Left ventricle myocardium superior (tissue), 1 donor: ENCODE results near the gene IGFBPL1. TPM values are rescaled to one million over a fixed set of nuclear protein-coding genes. Genes with fewer than 3 reads are reported as not detected.
"Not testable (repeated sequence)": the region's sequence is repeated elsewhere in the genome, so short reads cannot be mapped to it uniquely, and the experiment has no call there.

ENCODE experiments used
- ATAC-seq: fragments of 200-7000 bp; cut with Tn5 transposase; one replicate; pipeline ENCODE4 v1.9.1; 2020; ENCODE audit warnings: mild to moderate bottlenecking, moderate library complexity
- DNase-seq: peaks from one replicate; pipeline ENCODE4 v3.0.0-alpha.2; 2020
- intact Hi-C: fragments of 100-400 bp; cut with micrococcal nuclease; formaldehyde crosslinking; loops from one replicate; pipeline ENCODE4 v1.11.0; 2022
- total RNA-seq: library from RNA; stranded (reverse); fragmentation: NEBNext Ultra II Directional; extraction: Animal tissue kit (Norgen Biotek cat#: 25700); gene quantifications from one replicate; pipeline ENCODE4 v1.2.1, GENCODE V29; 2021
- donor health status: DM: no; HTN: yes; CAD: no; lungs with severe emphysema.

The IGFBPL1 gene
- total RNA-seq, 1 donor from 2014 or later: not detected

DNA sequence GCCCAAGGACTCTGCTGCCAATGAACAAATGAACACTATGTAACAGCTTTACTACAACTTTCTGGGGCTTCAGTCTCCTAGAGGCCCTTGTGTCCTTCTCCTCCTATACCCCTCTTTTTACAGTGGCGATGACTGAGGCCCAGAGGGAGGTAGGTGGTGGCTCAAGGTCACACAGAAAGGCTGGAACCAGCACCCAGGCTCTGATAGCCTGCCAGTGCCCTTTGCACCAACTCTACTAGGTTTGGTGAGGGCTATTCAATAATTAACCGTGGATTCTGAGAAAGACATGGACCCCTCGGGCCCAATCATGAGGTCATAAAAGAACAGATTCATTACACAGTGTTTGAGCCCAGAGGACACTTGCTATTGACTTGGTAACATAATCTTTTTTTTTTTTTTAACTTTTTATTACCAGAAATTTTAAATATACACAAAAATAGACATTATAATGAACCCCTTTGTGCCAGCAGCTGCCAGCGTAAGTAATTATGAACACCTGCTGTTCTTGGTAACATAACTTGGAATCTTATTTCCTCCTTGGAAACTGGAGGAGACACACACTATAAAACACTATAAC is 37.8 kb downstream of the IGFBPL1 start:
- intact Hi-C loops: no loop called here
- DNase-seq: no peak
- ATAC-seq: no peak

DNA sequence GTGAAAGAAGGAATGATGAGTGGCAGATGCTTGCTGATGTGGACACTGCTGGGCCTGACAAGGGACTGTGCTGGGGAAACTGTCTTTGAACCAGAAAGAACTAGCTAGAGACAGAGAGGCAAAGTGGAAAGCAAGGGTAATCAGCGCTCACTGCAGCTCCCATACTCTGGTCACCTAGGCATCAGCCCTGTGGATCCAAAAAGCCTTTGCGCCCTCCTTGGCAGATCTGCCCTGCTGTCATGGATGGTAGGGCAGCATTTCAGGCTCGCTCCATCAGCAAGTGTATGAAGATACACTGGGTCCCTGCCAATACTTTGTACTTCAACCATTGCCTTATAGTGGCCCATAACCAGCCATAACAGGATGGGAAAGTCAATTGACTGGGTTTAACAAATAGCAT is 38.4 kb downstream of the IGFBPL1 start:
- no peak for DNase-seq
- no peak for ATAC-seq
- intact Hi-C loops: no loop called here

DNA sequence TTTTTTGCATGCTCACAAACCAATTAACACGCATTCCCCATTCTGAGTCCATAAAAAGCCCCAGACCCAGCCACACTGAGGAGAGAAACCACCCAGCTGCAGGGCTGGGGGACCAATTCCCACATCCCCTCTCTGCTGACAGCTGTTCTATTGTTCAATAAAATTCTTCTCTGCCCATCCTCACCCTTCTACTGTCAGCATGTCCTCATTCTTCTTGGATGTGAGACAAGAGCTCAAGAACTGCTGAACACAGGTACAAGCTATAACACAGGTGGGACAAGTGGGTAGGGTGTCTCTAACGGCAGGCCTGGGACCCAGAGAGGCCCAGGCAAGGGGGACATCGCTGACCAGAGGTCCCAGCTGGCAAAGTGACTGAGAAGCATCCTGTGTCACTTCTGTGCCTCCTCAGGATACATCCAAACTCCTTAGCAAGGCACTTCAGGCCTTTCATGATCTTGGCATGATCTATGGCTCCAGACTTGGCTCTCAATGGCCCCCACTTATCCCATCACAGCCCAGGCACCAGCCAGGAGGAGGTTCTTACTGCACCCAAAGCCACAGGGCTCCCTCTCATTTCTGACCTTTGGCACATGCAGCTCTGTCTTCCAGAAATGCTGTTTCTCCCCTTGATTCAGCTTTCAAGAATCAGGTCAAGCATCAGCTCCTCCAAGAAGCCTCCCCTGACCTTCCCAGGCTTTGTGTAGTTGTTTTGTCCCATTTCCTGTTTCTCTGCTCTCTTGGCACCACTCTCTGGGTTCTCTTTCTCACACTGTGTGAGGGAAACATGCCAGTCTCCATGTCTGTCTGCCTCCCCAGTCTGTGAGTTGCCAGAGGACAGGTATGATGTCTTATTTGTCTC is 39.0 kb downstream of the IGFBPL1 start:
- no peak for ATAC-seq
- DNase-seq: no peak
- intact Hi-C loops: no loop called here

DNA sequence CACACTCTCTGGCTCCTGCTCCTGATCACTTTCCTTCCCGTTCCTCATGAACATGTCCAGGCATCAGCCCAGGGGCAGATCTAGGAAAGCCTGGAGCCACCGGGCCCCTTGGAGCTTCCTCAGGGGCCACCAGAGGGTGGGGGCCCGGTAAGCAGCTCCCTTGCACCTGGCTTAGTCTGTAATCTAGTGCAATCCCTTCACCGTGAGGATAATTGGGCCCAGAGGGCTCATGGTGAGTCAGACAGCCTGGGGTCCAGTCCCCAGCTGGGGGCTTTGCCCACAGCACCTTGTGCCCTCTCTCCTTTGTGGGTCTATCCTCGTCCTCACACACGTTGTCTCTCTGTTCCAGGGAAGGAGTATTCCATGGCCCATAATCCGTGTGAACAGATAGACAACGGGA is 42.1 kb downstream of the IGFBPL1 start:
- DNase-seq (no peak), ATAC-seq (no peak)
- intact Hi-C loops: no loop called here

DNA sequence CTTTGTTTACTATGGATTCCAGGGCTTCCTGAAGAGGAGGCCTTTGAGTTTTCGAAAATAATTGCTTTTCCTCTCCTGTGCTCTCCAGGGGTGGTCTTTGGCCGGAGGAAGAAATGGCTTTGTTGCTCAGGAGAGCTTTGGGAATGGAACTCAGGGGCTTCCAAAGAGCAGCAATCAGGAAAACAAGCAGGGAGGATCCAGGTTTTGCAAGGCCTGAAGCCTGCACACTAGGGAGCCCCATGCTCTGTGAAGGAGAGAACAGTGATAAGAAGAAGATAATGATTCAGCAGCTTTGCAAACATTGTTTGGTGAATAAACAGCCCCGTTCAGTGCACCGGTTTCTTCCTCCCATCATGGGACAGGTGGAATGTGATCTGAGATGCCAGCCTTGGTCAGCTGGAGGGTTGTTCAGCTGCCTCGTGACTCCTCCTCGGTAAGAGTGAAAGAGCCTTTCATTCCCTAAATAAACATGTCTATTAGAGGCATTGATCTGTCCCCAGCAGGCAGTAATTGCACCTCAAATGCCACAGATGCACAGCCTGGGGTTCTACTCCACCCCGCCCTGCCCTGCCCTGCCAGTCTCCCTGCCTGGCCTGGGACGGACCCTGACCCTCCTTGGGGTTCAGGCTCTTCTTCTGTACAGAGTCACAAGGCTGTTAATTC is 43.3 kb downstream of the IGFBPL1 start:
- intact Hi-C loops: no loop called here
- ATAC-seq (peak; percentile 57), DNase-seq (no peak)

DNA sequence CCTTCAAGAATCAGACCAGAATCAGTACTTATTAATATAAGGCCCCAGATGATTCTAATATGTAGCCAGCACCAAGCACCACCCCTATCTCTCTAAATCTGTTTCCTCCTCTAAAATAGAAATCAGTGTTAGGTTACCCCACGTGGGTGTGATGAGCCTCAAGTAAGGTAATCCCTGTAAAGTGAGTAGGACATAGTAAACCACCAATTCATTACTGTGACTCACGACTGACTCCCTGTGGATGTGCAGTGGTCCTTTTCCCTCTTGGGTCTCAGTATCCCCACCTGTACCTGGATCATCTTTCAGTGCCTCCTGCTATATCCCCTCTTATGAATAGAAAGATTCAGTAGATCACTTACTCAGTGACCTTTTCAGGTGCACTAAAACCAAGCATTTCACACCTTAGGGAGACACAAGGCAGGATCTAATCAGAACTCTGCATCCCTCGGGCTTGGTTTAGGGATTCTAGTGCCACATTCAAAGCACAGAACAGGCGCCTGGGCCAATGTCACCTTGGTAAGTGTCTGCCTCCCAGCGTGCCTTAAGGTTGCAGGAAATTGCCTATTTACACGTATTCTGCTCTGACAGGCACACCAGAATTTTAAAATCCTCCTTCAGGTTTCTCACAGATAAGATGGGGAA is 43.9 kb downstream of the IGFBPL1 start:
- intact Hi-C loops: no loop called here
- peak; percentile 45 for ATAC-seq
- no peak for DNase-seq

DNA sequence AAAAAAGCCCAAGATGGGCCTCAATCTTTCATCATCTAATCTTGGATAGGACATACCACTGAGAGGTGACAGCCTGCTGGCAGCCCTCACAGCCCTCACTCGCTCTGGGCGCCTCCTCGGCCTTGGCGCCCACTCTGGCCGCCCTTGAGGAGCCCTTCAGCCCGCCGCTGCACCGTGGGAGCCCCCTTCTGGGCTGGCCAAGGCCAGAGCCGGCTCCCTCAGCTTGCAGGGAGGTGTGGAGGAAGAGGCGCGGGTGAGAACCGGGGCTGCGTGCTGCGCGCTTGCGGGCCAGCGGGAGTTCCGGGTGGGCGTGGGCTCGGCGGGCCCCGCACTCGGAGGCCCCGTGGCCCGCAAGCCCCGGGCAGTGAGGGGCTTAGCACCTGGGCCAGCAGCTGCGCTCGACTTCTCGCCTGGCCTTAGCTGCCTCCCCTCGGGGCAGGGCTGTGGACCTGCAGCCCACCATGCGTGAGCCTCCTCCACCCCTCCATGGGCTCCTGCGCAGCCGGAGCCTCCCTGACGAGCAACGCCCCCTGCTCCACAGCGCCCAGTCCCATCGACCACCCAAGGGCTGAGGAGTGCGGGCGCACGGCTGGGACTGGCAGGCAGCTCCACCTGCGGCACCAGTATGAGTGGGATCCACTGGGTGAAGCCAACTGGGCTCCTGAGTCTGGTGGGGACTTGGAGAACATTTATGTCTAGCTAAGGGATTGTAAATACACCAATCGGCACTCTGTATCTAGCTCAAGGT is 46.7 kb downstream of the IGFBPL1 start:
- ATAC-seq, DNase-seq, intact Hi-C loops: not testable (repeated sequence)

DNA sequence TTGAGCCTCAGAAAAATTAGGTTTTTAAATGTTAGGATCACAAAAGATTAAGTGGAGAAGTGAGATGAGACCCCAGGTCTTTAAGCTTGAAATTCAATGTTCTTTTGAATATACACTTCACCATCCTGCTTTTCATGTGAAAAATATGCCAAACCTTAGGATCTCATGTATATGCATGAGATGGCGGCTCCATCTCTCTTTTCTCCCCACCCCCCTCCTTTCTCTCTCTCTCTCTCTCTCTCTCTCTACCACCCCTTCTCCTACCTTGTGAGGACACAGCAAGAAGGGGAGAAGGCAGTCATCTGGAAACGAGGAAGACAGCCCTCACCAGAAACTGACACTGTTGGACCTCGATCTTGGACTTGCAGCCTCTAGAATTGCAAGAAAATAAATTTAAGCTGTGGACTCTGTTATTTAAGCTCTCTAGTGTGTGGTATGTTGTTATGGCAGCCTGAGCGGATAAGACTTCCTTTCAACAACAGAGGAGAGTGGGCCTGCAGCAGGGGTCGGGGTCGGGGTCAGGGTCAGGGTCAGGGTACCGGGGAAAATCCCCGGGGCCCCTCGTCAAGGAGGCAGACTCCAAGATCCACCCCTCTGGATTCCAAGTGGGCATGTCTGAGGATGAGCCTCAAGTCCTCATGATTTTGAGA is 48.1 kb downstream of the IGFBPL1 start:
- intact Hi-C loops: no loop called here
- DNase-seq (no peak), ATAC-seq (no peak)

DNA sequence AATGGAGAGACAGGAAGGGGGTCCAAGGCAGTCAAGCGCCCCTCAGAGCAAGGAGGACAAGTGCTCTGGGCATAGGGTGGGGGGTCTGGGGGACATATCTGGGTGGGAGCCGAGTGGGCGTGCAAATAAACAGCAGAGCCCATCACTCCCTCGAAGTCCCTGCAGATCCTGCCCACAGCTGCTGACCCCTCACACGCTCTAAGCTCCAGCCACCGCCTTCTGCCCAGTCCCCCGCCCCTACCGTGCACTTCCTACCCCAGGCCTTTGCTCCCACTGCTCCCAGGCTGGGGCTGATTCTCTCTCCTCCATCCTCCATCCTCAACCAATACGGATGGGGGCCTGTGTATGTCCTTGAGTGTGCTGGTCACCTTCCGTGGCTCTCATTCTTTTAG is 48.7 kb downstream of the IGFBPL1 start:
- DNase-seq (no peak), ATAC-seq (no peak)
- intact Hi-C loops: no loop called here

DNA sequence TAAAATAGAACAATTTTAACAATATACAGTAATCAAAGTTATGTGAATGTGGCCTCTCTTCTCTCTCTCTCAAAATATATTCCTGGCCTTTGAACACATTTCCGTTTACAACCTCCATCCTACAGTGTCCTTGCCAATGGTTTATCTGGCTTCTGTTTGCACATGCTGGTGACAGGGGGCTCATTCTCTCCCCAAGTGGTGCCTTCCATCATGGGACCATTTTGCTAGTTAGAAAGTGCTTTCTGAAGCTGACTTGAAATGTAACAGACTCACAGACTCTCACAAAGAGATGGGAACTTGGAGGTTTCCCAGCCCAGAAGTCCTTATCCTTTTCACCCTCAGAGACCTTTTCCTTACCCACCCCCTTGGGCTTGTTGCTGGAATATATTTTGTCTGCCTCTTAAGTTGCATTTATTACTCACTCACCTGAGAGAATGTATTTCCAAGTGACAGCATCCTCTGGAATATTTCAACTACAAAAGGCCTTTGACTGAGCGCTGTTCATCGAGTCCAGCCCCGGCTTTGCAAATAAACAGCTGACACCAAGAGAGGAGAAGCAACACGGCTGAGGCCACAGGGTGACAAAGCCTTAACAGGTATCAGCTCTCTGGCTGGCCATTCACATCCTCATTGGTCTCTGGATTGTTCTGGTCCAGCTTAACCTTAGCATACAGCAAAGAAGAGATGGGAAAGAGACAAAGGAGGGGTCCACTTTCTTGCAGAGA is 49.2 kb downstream of the IGFBPL1 start:
- no peak for ATAC-seq
- DNase-seq: no peak
- intact Hi-C loops: no loop called here

DNA sequence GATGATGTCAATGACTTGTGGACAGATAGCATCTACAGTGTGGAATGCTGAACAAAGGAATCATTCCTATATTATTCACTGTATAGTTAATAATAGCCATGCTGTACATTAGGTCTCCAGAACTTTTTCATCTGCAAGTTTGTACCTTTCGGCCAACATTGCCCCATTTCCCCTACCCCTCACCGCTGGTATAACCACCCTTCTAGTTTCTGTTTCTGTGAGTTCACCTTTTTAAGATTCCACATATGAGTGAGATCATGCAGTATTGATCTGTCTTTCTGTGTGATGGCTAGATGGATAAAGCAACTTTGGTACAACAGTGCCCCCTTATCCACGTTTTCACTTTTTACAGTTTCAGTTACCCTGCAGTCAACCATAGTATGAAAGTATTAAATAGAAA is 50.6 kb downstream of the IGFBPL1 start:
- no peak for DNase-seq
- no peak for ATAC-seq
- intact Hi-C loops: no loop called here

DNA sequence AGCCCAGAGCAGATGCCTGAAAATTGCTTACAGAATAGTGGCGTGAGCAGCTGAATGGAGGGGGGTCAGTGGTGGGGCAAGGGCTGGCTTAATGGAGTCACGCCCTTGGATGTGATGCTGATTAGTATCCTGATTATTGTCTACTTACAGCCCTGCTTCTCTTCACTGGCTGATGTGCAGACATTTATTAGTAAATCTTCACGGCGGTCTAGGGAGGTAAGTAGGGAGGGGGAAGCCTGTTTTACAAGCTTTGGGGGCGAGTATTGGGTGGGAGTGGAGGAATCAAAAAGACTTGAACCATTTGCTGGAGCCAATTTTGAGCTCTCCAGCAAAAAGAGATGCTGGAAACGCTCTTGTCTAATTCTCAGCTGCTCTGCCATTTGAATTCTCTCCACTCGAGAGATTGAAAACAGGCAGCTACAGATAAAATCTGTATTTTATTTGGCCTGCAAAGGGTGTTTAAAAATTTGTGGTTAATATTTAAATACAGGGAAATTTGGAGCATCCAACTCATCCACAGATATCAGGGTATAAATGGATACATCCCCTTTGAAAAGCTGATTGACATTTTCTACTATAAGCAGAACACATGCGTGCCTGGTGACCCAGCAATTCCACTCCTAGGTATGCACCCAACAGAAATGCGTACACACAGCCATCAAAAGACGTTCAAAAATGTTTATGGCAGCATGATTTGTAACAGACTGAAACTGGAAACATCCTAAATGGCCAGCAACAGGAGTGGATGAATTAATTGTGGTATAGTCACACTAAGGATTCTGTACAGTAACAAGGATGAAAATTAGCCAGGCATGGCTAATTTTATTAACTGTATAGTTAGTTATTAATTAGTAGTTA is 51.3 kb downstream of the IGFBPL1 start:
- ATAC-seq (no peak), DNase-seq (no peak)
- intact Hi-C loops: no loop called here

DNA sequence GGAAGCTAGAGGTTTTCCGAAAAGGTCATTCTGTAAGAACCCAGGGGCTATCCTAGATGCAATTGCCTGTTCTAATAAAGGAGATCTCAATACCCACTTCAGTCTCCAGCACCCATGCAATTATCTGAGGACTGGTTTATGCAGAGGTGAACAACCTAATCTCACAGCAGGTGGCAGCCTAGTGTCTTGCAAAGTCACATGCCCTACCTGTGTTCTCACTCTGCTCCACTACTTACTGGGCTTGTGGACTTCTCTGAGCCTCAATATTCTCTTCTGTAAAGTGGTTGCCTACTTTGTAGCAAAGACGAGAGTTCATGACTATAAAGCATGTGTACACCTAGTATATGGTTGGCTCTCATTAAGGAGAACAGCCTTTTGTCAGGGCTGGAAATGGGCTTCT is 52.8 kb downstream of the IGFBPL1 start:
- intact Hi-C loops: no loop called here
- ATAC-seq: no peak
- DNase-seq: no peak

DNA sequence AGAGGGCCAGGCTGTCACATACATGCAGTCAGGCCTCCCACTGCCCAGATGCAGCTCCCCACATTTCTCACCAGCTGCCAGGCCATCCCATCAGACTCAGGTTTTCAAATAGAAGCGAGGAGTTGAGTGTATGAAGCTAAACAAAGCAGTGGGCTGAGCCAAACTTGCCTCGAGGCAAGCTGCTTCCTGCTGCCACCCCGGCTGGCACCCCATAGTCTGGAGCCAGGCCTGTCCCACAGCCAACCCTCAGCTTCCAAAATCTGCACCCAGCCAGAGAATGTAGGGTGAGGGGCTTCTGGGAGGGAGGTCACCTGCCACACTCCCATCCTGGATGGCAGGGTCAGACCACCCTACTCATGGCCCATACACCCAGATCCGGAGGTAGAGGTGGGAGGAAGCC is 54.1 kb downstream of the IGFBPL1 start:
- no peak for ATAC-seq
- intact Hi-C loops: no loop called here
- no peak for DNase-seq

DNA sequence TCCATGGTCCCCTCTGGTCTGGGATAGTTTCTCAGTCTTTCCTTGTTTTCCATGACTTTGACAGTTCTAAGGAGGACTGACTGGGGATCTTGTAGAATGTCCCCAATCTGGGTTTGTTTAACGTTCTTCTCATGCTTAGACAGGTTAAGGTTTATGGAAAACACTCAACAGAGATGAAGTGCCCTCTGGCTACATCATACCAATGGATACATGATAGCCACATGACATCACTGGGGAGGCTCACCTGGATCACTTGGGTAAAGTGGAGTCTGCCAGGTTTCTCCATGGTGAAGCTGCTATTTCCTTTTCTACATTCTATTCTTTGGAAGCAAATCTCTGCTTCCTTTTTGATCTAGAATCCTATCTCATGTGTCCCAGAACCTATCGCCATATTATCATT is 55.5 kb downstream of the IGFBPL1 start:
- no peak for ATAC-seq
- no peak for DNase-seq
- intact Hi-C loops: loop anchor here (10.0 kb wide), 1 partner anchor 624 kb away; no protein-coding TSS in a partner anchor

DNA sequence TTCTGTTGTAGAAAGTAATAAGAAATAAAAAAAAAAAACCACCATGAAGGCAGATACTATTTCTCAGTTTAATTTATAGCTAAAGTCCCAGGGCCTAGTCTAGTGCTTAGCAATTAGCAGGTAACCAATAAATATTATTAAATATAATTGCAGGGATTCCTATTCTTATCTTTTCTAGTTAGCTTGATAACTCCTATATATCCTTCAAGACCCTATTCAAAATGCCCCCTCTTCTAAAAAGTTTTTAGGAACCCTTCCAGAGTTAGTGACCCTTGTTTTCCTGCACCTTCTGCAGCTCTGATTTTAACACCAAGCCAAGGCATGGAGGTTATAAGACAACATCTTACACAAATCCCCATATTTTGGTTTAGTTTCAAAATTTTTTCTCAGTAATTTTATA is 56.4 kb downstream of the IGFBPL1 start:
- intact Hi-C loops: loop anchor here (10.0 kb wide), 1 partner anchor 623 kb away; no protein-coding TSS in a partner anchor
- ATAC-seq (no peak), DNase-seq (no peak)

DNA sequence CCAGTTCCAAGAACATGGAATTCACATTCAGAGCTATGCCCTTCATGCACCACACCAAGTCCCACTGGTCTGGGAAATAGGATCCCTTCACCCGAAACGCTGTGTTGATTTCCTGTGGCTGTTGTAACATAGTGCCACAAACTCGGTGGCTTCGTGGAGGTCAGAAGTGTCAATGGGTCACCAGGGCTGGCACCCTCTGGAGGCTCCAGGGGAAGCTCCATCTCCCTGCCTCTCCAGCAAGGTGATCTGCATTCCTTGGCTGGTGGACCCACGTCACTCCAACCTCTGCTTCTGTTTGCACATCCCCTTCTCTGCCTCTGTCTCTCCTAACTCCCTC is 60.7 kb downstream of the IGFBPL1 start:
- ATAC-seq: no peak
- intact Hi-C loops: loop anchor here (5.0 to 10.0 kb wide), 2 partner anchors 276 to 619 kb away; no protein-coding TSS in a partner anchor

More for the DNA sequence above, 60.7 kb downstream of the IGFBPL1 start:
- DNase-seq: no peak
